Neuronal stem cell (in vitro differentiated cells): Measurements from ENCODE around the gene ITSN1.

ENCODE experiments used
- DNase-seq: peaks from one replicate; pipeline ENCODE4 v3.0.0-alpha.2; 2013; ENCODE audit warnings: low spot score
- H2AFZ ChIP-seq: one replicate; pipeline ENCODE4 v1.6.1; 2013; ENCODE audit warnings: mild to moderate bottlenecking, low read length, inconsistent platforms
- H2AK5ac ChIP-seq: 2 replicates; pipeline ENCODE4 v1.6.1; 2013; ENCODE audit warnings: low read depth, mild to moderate bottlenecking, inconsistent platforms, low read length, moderate library complexity, mixed read lengths
- H2BK120ac ChIP-seq: 2 replicates; pipeline ENCODE4 v1.6.1; 2013; ENCODE audit warnings: low read depth, mild to moderate bottlenecking, inconsistent platforms, low read length, moderate library complexity, mixed read lengths
- H2BK12ac ChIP-seq: one replicate; pipeline ENCODE4 v1.6.1; 2013; ENCODE audit warnings: low read length, inconsistent platforms
- H2BK15ac ChIP-seq: 2 replicates; pipeline ENCODE4 v1.6.1; 2013; ENCODE audit warnings: mild to moderate bottlenecking, low read length, inconsistent platforms, mixed read lengths
- H2BK5ac ChIP-seq: one replicate; pipeline ENCODE4 v1.6.1; 2013; ENCODE audit warnings: inconsistent platforms, mild to moderate bottlenecking, low read length, moderate library complexity
- H3K14ac ChIP-seq: one replicate; pipeline ENCODE4 v1.6.1; 2013; ENCODE audit warnings: low read length, inconsistent platforms
- H3K18ac ChIP-seq: 2 replicates; pipeline ENCODE4 v1.6.1; 2013; ENCODE audit warnings: low read length, inconsistent platforms
- H3K23ac ChIP-seq: 2 replicates; pipeline ENCODE4 v1.6.1; 2013; ENCODE audit warnings: low read depth, mild to moderate bottlenecking, mixed read lengths, low read length, inconsistent platforms; ENCODE audit not compliant: poor library complexity
- H3K27ac ChIP-seq: replicated peaks from 3 replicates; pipeline ENCODE4 v1.5.1; 2013; ENCODE audit warnings: low read length, inconsistent platforms
- H3K27me3 ChIP-seq, 3 experiments: 2 replicates each; pipeline ENCODE4 v1.6.1; 2013; ENCODE audit warnings: low read length in 3 of 3, mild to moderate bottlenecking in 2 of 3, inconsistent platforms in 1 of 3, low read depth in 1 of 3, mixed read lengths in 1 of 3, moderate library complexity in 1 of 3; ENCODE audit not compliant: control insufficient read depth in 3 of 3, insufficient read depth in 3 of 3
- H3K36me3 ChIP-seq, 2 donors: replicated peaks in 1 of 2; 2 replicates each; pipeline ENCODE4 v1.6.1; 2013; ENCODE audit warnings: low read length in 2 of 2; ENCODE audit not compliant: control insufficient read depth in 2 of 2, insufficient read depth in 2 of 2
- H3K4ac ChIP-seq: 2 replicates; pipeline ENCODE4 v1.6.1; 2013; ENCODE audit warnings: inconsistent platforms, mild to moderate bottlenecking, low read length, moderate library complexity
- H3K4me1 ChIP-seq, 2 donors: 1 replicate in 1 of 2; 2 replicates in 1 of 2; pipeline ENCODE4 v1.6.1; 2013; ENCODE audit warnings: low read length in 2 of 2, low read depth in 1 of 2; ENCODE audit not compliant: control insufficient read depth in 2 of 2, insufficient read depth in 1 of 2
- H3K4me2 ChIP-seq: one replicate; pipeline ENCODE4 v1.6.1; 2013; ENCODE audit warnings: mild to moderate bottlenecking, low read length, inconsistent platforms; ENCODE audit not compliant: insufficient read depth, poor library complexity, severe bottlenecking
- H3K4me3 ChIP-seq, 2 donors: 2 replicates each; pipeline ENCODE4 v1.5.1; 2013; ENCODE audit warnings: low read length in 2 of 2, mild to moderate bottlenecking in 2 of 2, inconsistent platforms in 1 of 2, moderate library complexity in 1 of 2
- H3K79me1 ChIP-seq: one replicate; pipeline ENCODE4 v1.6.1; 2013; ENCODE audit warnings: low read depth, mild to moderate bottlenecking, inconsistent platforms, low read length, moderate library complexity
- H3K9ac ChIP-seq: one replicate; pipeline ENCODE4 v1.6.1; 2013; ENCODE audit warnings: mild to moderate bottlenecking, low read depth, low read length, inconsistent platforms; ENCODE audit not compliant: poor library complexity
- H3K9me3 ChIP-seq, 2 donors: replicated peaks in 1 of 2; 2 replicates each; pipeline versions ENCODE3 to v1.6.1; 2013; ENCODE audit warnings: low read length in 2 of 2, mild to moderate bottlenecking in 2 of 2, inconsistent platforms in 1 of 2, low read depth in 1 of 2, mixed read lengths in 1 of 2, moderate library complexity in 1 of 2; ENCODE audit not compliant: control insufficient read depth in 2 of 2, insufficient read depth in 1 of 2
- H4K8ac ChIP-seq: one replicate; pipeline ENCODE4 v1.6.1; 2013; ENCODE audit warnings: low read depth, mild to moderate bottlenecking, inconsistent platforms, low read length, moderate library complexity
- H4K91ac ChIP-seq: one replicate; pipeline ENCODE4 v1.6.1; 2013; ENCODE audit warnings: low read length, low read depth, mild to moderate bottlenecking, inconsistent platforms; ENCODE audit not compliant: poor library complexity
- WGBS, 2 donors: extraction: QIAGEN DNeasy Blood & Tissue Kit; methylation state at CpG; one replicate each; pipeline ENCODE4 v1.1.7; 2013; ENCODE audit warnings: missing lambda C conversion rate in 2 of 2, mixed read lengths in 1 of 2; ENCODE audit not compliant: insufficient read length in 2 of 2, insufficient replicate concordance in 1 of 2; ENCODE audit errors: extremely low coverage in 2 of 2; 5-methylcytosine and 5-hydroxymethylcytosine counted together

The ITSN1 gene

DNA sequence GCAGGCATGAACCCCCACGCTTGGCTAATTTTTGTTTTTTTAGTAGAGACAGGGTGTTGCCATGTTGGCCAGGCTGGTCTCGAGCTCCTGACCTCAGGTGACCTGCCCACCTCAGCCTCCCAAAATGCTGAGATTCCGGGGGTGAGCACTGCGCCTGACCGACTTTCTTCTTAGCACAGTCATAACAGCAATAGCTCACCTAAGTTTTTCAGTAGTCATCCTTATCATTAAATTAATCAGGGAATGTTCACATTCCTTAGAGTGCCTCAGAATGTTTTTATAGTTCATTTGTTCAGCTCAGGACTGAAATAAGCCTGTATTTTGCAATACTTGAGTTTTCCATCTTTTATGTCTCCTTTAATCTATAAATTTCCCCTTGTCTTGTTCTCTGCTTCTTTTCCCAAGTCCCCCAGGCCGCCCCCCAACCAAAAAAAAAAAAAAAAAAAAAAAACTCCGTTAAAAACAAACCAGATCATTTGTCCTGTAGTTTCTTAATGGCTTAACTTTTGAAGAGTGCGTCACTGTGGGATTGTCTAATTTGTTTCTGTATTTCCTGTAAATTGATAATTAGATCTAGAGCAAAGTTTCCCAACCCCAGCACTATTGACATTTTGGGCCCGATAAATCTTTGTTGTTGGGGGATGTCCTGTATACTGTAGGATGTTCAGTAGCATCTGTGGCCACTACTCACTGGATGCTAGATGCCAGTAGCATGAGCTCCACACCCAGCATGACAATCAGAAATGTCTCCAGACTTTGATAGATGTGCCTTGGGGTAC lies 120.7 kb downstream of the ITSN1 start:
- H3K4ac ChIP-seq: no peak overlapping the region
- no peak overlapping the region for H3K14ac ChIP-seq
- no peak overlapping the region for H3K18ac ChIP-seq
- H3K23ac ChIP-seq: no peak overlapping the region
- H2BK15ac ChIP-seq: no peak overlapping the region
- no peak overlapping the region for H2BK12ac ChIP-seq
- peaks cover 2 to 74% of the 10 kb centered on the region in 2 donors for H3K36me3 ChIP-seq
- H3K4me2 ChIP-seq: no peak overlapping the region
- no peak overlapping the region for H3K4me3 ChIP-seq
- H4K91ac ChIP-seq: no peak overlapping the region
- no peak overlapping the region for H2AFZ ChIP-seq
- peaks cover 0 to 3% of the 10 kb centered on the region in 2 donors for H3K9me3 ChIP-seq
- no peak overlapping the region for H3K27ac ChIP-seq
- no peak overlapping the region for H2BK5ac ChIP-seq
- DNase-seq: no peak
- WGBS, 2 donors: no CpG with 5 or more reads among the region's 9 CpGs
- H3K4me1 ChIP-seq: peaks cover 0 to 2% of the 10 kb centered on the region in 2 donors
- no peaks in the 10 kb centered on the region for H3K79me1 ChIP-seq
- no peaks in the 10 kb centered on the region for H3K27me3 ChIP-seq
- no peak overlapping the region for H2AK5ac ChIP-seq
- H3K9ac ChIP-seq: no peak overlapping the region
- no peak overlapping the region for H2BK120ac ChIP-seq
- no peak overlapping the region for H4K8ac ChIP-seq

DNA sequence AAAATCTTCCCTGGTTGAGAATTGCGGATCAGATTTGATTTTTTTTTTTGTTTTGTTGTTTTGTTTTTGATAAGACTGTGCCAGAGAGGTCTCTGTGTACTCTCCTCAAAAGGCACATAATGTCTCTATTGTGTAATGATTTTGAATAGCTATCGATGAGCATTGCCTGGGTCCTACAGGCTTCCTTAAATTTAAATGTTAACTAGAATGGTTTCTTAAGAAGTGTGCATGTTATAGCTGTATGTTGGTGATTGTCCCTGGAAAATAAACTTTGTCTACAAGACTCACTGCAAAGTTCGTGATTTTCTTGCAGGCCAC lies 121.2 kb downstream of the ITSN1 start:
- no peak overlapping the region for H3K23ac ChIP-seq
- H3K9ac ChIP-seq: no peak overlapping the region
- H3K4me3 ChIP-seq: no peak overlapping the region
- H3K4me1 ChIP-seq: peaks cover 0 to 2% of the 10 kb centered on the region in 2 donors
- no peak overlapping the region for H2AK5ac ChIP-seq
- H3K14ac ChIP-seq: no peak overlapping the region
- no CpG with 5 or more reads among the region's 3 CpGs for WGBS, 2 donors
- H3K79me1 ChIP-seq: no peaks in the 10 kb centered on the region
- no peak overlapping the region for H3K27ac ChIP-seq
- no peak overlapping the region for H2BK120ac ChIP-seq
- H2BK12ac ChIP-seq: no peak overlapping the region
- H2BK15ac ChIP-seq: no peak overlapping the region
- no peak overlapping the region for H2BK5ac ChIP-seq
- H4K91ac ChIP-seq: no peak overlapping the region
- H3K36me3 ChIP-seq: peaks cover 2 to 74% of the 10 kb centered on the region in 2 donors
- H3K18ac ChIP-seq: no peak overlapping the region
- H3K4ac ChIP-seq: no peak overlapping the region
- no peaks in the 10 kb centered on the region for H3K27me3 ChIP-seq
- no peak overlapping the region for H3K4me2 ChIP-seq
- H2AFZ ChIP-seq: no peak overlapping the region
- H4K8ac ChIP-seq: no peak overlapping the region
- H3K9me3 ChIP-seq: peaks cover 0 to 3% of the 10 kb centered on the region in 2 donors
- no peak for DNase-seq

DNA sequence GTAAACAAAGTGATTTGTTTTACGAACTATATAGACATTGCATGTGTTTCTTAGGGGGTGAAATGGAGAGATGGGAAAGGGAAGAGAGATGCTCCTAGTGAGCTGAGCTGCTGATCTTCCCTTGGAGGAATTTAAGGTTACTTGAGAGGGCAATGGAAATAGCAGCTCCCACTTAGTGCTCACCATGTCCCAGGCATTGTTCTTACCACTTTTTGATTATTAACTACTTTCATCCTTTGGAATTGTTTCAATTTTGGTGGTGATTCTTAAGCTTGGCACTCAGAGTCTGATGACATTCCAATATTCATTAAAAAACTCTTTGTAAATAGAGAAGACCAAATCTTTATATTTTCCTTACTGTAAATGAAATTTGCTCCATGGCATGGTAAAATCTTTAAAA lies 124.9 kb downstream of the ITSN1 start:
- 100% methylated on average over 1 of the region's 1 CpG; no CpG with 5 or more reads in 1 of the 2 donors for WGBS, 2 donors
- peaks cover 14 to 88% of the 10 kb centered on the region in 2 donors for H3K36me3 ChIP-seq

DNA sequence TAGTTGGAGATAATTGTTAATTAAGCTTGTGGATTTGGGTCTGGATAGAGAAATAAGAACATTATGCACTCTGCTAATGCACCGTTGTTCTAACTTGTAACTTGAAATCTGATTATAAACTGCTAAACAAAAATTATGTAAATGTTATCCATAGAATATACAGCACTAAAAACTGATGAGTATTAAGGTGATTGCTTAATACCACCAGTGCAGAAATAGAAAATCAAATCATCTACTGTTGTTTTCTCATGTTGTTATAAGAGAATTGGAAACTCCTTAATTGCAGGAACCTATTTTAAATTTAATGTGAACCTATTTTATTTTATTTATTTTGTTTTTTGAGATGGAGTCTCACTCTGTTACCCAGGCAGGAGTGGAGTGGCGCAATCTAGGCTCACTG lies 125.7 kb downstream of the ITSN1 start:
- H3K27ac ChIP-seq: no peak overlapping the region
- no peak overlapping the region for H2BK15ac ChIP-seq
- no peaks in the 10 kb centered on the region for H3K79me1 ChIP-seq
- H2AK5ac ChIP-seq: no peak overlapping the region
- H3K27me3 ChIP-seq: no peaks in the 10 kb centered on the region
- H3K9me3 ChIP-seq: peaks cover 2 to 11% of the 10 kb centered on the region in 2 donors
- no peak overlapping the region for H3K4me3 ChIP-seq
- H3K4me2 ChIP-seq: no peak overlapping the region
- H3K36me3 ChIP-seq: peaks cover 15 to 89% of the 10 kb centered on the region in 2 donors
- no peak overlapping the region for H3K4ac ChIP-seq
- DNase-seq: no peak
- no peak overlapping the region for H3K18ac ChIP-seq
- no peak overlapping the region for H3K9ac ChIP-seq
- H3K4me1 ChIP-seq: peaks cover 0 to 2% of the 10 kb centered on the region in 2 donors
- no peak overlapping the region for H2BK12ac ChIP-seq
- no peak overlapping the region for H4K91ac ChIP-seq
- no peak overlapping the region for H2AFZ ChIP-seq
- no peak overlapping the region for H3K23ac ChIP-seq
- no CpG with 5 or more reads among the region's 2 CpGs for WGBS, 2 donors
- no peak overlapping the region for H2BK120ac ChIP-seq
- H2BK5ac ChIP-seq: no peak overlapping the region
- H4K8ac ChIP-seq: no peak overlapping the region
- H3K14ac ChIP-seq: no peak overlapping the region

More for the DNA sequence above, 124.9 kb downstream of the ITSN1 start:
- H3K4me1 ChIP-seq: peaks cover 0 to 2% of the 10 kb centered on the region in 2 donors
- H3K23ac ChIP-seq: no peak overlapping the region
- H2AK5ac ChIP-seq: no peak overlapping the region
- no peak for DNase-seq
- no peak overlapping the region for H2AFZ ChIP-seq
- H3K4me3 ChIP-seq: no peak overlapping the region
- no peak overlapping the region for H2BK15ac ChIP-seq
- no peak overlapping the region for H3K27ac ChIP-seq
- no peak overlapping the region for H3K4ac ChIP-seq
- no peak overlapping the region for H2BK12ac ChIP-seq
- H3K18ac ChIP-seq: no peak overlapping the region
- H3K14ac ChIP-seq: no peak overlapping the region
- no peak overlapping the region for H2BK120ac ChIP-seq
- H2BK5ac ChIP-seq: no peak overlapping the region
- H3K9ac ChIP-seq: no peak overlapping the region
- H3K4me2 ChIP-seq: no peak overlapping the region
- no peak overlapping the region for H4K8ac ChIP-seq
- H4K91ac ChIP-seq: no peak overlapping the region
- peaks cover 2 to 9% of the 10 kb centered on the region in 2 donors for H3K9me3 ChIP-seq
- no peaks in the 10 kb centered on the region for H3K79me1 ChIP-seq
- H3K27me3 ChIP-seq: no peaks in the 10 kb centered on the region
